Sigmoid colon (tissue), 3 donors: ENCODE measurements around the gene PCBP3.

Experiments used
- CTCF ChIP-seq, 4 experiments: fragments of 450-650 bp in 3 of 4; fragments of 200-600 bp in 1 of 4; IDR thresholded peaks; one replicate each; pipeline ENCODE4 v1.5.1; 2016 to 2019; ENCODE audit warnings: antibody characterized with exemption in 4 of 4, mild to moderate bottlenecking in 3 of 4, moderate library complexity in 2 of 4
- POLR2A ChIP-seq, 2 donors: fragments of 450-650 bp; IDR thresholded peaks; one replicate each; pipeline ENCODE4 v1.6.1; 2016; ENCODE audit warnings: antibody characterized with exemption in 2 of 2, mild to moderate bottlenecking in 2 of 2, moderate library complexity in 2 of 2

DNA sequence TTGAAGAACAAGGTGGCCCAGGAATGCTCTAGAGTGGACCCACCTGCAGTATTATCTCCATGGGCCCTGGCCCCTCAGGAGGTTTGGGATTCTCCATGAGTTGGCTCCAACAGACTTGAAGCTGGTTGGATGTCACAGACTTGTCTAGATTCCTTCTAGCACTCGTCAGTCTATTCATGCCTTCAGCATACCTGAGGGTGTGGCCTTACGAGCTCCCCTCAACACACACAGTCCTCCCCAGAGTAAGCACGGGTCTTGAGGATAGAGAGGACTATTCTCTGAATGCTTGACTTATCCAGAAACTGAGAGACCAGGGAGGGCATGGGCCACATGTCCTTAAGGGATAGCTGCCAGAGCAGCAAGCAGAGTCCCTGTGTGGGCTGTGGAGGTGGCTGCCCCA is 292.1 kb downstream of the PCBP3 start:
- TF ChIP-seq POLR2A (IDR thresholded peaks at IDR 0.05) (no peak), CTCF (IDR thresholded peaks at IDR 0.05) (no peak)
